Activated effector memory CD4-positive, alpha-beta T cell treated with Interleukin-2 at 50 U/mL for 16 hours (primary cell): ENCODE results near the gene ZNF506.
"Not testable (repeated sequence)": the region's sequence is repeated elsewhere in the genome, so short reads cannot be mapped to it uniquely, and the experiment has no call there.

ENCODE experiments used
- DNase-seq: peaks from one replicate; pipeline ENCODE4 v3.0.0-alpha.2; 2020

ZNF506 gene

GRCh38 chr19:19821366-19821951, at the start of gene ZNF506:
ZNF506 (minus strand) TSS chr19:19821750; CDS start chr19:19821603, 147 bp downstream.
- peak; percentile 95 for DNase-seq

- not testable (repeated sequence) for DNase-seq
These were observed 48.5 kb upstream of the ZNF506 start for GRCh38 chr19:19870086-19870485.

GRCh38 chr19:19866611-19867248, 45.2 kb upstream of the ZNF506 start:
- DNase-seq = peak; percentile 16

GRCh38 chr19:19865750-19866610, 44.4 kb upstream of the ZNF506 start, which contains the start of gene ZNF253:
ZNF253 (plus strand) TSS chr19:19865882; CDS start chr19:19865997, 115 bp downstream.
- peak; percentile 91 for DNase-seq

- no peak for DNase-seq
These were observed 39.3 kb upstream of the ZNF506 start for GRCh38 chr19:19860756-19861390.

- DNase-seq = no peak
These were observed 37.2 kb upstream of the ZNF506 start for GRCh38 chr19:19858751-19859150.

GRCh38 chr19:19851740-19852139, 30.2 kb upstream of the ZNF506 start:
- DNase-seq = not testable (repeated sequence)

GRCh38 chr19:19849056-19849455, 27.5 kb upstream of the ZNF506 start:
- DNase-seq = no peak

GRCh38 chr19:19847781-19848180, 26.2 kb upstream of the ZNF506 start:
- DNase-seq = no peak

GRCh38 chr19:19835560-19836038, 14.0 kb upstream of the ZNF506 start:
- DNase-seq = no peak

GRCh38 chr19:19826875-19827274, 5.3 kb upstream of the ZNF506 start:
- DNase-seq = no peak

GRCh38 chr19:19823916-19824315, 2.4 kb upstream of the ZNF506 start:
- no peak for DNase-seq

- DNase-seq = not testable (repeated sequence)
These were observed 426 bp upstream of the ZNF506 start for GRCh38 chr19:19821976-19822375.

- DNase-seq = no peak
These were observed 703 bp downstream of the ZNF506 start for GRCh38 chr19:19820774-19821320.

- peak; percentile 30 for DNase-seq
These were observed 4.2 kb downstream of the ZNF506 start for GRCh38 chr19:19817357-19817756.

- DNase-seq = no peak
These were observed 4.9 kb downstream of the ZNF506 start for GRCh38 chr19:19816679-19817078.

GRCh38 chr19:19811999-19812398, 9.6 kb downstream of the ZNF506 start:
- DNase-seq = not testable (repeated sequence)

- no peak for DNase-seq
These were observed 16.1 kb downstream of the ZNF506 start for GRCh38 chr19:19805480-19805879.

GRCh38 chr19:19788015-19788414, 33.5 kb downstream of the ZNF506 start:
- no peak for DNase-seq

GRCh38 chr19:19785476-19785875, 36.1 kb downstream of the ZNF506 start:
- DNase-seq = not testable (repeated sequence)

- DNase-seq = no peak
These were observed 38.8 kb downstream of the ZNF506 start for GRCh38 chr19:19782783-19783182.

GRCh38 chr19:19781791-19782190, 39.8 kb downstream of the ZNF506 start:
- DNase-seq = not testable (repeated sequence)

- no peak for DNase-seq
These were observed 42.9 kb downstream of the ZNF506 start for GRCh38 chr19:19778666-19779065.
